ENCODE data around the gene EFNB2. TPM values are rescaled to one million over a fixed set of nuclear protein-coding genes. Genes with fewer than 3 reads are reported as not detected.

Gene EFNB2
- total RNA-seq, 1 donor, result 0.81 TPM

DNA sequence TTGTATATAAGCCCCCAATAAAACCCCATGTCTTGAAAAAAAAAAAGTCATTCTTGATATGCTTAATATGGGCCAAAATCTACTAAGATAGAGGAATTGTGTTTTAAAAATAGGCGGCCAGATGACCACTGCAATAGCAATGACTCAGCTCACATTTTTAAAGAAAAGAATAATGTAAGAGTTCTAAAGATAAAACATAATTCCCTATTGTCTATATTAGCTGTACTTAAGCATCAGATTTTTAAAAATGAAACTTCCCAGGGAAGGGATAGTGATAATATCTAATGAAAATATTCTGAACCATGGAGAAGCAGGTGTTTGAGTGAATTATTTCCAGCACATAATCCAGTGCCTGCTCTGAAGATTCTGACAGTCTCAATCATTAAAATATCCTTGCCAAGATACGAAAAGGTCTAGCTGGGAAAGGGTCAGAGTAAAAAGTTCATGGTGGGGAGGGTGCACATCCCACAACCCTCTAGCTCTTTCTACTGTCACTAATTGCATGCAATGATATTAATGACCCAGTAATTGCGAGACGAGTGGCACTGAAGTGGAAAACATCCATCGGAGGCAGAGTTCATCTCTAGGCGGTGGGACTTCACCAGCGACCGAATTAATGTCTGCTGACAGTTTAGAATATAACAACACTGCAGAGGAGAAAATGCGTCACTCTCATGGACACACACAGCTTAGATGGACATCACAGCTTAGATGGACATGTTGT, 31.6 kb downstream of the EFNB2 start:
- DNase-seq (ENCODE audit: low read depth in 2 of 3, low spot score in 2 of 3), result no peak

DNA sequence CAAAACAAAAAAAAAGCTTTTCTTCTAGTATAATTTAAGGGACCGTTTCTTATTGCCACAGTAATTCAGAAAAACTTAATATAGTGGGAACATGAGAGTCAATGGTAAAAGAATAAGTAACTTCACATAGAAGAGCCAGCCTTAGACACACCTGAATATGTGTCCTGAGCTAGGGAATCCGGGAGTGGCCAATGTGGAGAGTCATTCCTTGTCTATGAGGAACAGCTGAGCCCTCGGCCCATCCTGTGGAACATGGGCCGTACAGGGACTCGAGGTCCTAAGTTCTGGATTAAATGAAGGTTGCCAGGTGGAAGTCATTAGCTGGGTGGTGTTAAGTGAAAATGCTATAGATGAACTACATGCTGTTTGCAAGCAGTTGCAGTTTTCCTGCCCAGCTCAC, 32.2 kb downstream of the EFNB2 start:
- no peak for DNase-seq (ENCODE audit: low read depth in 2 of 3, low spot score in 2 of 3)

DNA sequence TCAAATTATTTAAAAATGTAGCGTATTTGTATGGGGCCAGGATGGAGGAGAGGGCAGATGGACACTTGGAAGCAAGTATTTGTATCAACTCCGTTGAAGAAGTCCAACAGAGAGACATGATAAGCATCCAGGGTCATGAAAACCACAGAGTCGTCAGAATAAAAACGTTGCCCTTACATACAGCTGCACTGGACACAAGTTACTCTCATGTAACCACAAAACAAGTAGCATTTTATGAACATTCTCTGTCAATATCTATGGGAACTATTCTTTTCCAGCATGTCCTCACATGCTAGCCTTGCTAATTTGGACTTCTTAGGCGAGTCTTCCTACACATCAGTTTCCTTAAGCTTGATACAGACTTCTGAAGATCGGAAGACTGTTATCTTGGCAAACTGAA, 35.0 kb downstream of the EFNB2 start:
- DNase-seq (ENCODE audit: low read depth in 2 of 3, low spot score in 2 of 3), result no peak

DNA sequence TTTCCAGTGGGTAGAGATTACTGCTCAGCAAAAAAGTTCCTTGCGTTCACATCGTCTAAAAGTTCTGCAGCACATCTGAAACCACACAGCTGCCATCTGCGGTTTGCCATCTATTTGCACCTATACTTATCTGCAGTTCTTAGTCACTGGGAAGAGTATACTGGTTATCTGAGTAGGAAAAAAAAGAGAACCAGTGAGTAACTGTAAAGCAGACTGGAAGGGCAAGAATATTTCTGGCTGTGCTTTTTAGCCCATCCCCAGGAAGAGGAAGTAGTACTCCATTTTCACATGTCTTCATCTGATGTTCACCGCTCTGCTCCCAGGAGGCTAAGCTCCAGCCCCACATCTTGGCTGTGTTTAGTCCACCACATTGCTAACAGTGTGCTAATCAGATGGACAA, 35.6 kb downstream of the EFNB2 start:
- DNase-seq (ENCODE audit: low read depth in 2 of 3, low spot score in 2 of 3), result peak in 1 of 3 donors; percentile 28

DNA sequence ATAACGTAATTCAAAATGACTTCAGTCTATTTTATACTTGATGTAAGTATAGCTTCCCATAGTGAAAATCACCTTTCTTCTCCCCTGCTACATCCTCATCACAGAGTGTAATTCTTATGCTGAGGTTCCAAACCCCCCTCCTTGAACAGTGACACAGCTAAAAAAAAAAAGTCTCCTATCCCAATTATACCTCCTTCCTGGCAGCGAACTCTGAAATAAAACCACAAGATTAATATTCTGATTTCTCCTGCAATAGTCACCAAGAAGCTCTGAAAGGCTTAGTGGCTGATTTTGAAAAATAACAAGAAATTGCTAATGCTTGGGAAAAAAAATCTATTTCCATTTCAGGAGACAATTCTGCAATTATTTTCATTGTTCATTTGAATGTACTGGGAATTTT, 36.3 kb downstream of the EFNB2 start:
- DNase-seq (ENCODE audit: low read depth in 2 of 3, low spot score in 2 of 3), result no peak

DNA sequence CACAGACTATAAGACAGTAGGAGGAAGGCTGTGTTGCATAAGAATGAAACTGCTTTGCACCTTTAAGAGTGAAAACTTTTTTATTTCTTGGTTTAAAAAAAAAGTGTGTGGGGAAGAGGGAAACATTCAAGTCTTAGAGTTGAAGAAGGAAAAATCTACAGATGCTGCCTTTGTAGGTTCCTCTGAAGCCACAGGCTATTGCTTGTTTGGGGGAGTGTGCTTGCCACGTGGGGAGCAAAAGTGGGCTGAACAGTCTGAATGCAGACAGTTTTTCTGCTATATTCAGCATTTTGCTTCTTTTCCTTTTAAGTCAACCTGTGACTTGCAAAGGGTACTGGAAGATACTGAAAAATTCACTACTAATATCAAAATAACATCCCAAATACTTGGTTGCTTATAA, 36.9 kb downstream of the EFNB2 start:
- DNase-seq (ENCODE audit: low read depth in 2 of 3, low spot score in 2 of 3), result no peak

DNA sequence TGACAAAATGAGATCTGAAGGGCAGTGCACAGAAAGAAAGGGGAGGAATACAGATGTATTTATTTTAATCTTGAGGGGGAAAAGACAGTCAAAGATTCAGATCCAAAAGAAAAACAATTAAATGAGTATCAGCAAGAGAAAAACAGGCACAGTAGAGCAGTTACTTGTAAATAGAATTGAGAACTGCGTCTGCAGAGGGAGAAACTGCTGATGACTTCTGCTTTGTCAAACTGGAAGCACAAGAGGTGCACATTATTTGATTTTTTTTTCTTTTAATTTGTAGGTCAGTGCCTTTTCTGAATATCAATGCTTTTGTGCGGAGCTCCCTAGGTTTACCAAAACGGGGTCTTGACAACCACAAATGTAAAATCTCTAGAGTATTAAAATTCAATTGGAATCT, 37.3 kb downstream of the EFNB2 start:
- peak in 1 of 3 donors; percentile 36 for DNase-seq (ENCODE audit: low read depth in 2 of 3, low spot score in 2 of 3)

DNA sequence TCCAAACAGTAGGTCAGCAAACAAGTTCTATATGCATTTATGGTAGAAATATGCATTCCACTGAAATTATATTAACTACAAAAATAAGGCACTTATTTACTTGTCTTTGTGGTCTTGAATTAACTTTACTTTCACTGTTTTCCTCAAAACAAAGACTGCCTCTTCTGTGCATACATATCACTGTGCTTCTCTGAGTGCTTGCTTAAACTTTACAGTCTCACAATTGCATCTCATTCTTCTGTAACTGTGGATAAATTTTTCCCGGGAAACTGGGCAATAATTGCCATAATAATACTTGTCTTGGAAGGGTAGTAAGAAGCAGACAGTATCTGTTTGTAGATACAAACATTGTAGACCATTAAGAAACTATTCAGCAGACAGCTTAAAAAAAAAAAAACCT, 38.4 kb downstream of the EFNB2 start:
- no peak for DNase-seq (ENCODE audit: low read depth in 2 of 3, low spot score in 2 of 3)

DNA sequence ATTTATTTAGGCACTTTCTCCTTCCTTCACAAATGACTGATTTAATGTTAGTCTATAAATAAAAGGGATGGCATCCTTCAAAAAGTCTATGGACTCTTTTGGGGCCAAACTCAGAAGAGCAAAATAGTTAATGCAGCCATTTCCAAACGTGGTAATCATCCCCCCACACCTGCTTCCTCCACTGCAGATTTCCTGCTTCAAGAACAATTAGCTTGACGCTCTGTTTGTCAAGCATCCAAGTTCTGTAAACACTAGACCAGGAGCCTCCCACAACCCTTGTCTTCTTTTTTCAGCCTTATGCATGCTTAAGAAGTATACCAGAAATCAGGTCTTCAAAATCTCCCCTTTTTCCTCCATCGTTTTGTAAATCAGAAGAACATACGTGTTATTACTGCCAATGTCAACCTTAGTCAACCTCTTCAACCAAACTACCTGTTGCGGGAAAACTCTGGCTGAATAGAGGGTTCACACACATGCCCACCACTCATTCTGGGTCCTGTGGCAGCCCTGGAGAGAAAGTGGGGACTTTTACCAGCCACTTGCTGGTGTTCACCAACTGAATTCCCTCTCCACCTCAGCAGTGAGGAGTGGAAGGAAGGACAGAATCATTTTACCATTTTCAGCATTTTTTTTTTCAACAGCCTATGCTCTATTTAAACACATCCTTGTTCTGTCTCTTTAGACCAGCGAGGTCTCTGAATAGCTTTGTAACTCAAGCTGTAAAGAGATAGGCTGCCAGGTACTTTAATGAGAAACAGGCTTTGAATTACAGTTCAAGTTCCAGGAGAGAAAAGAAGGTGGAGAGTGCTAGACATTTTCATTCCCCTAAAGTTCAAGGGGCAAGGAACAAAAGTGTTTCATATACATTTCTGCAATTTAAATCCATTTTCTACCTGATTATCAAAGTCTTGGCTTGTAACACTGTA, 39.1 kb downstream of the EFNB2 start:
- DNase-seq (ENCODE audit: low read depth in 2 of 3, low spot score in 2 of 3), result peak in 2 of 3 donors; percentile 85 to 95

DNA sequence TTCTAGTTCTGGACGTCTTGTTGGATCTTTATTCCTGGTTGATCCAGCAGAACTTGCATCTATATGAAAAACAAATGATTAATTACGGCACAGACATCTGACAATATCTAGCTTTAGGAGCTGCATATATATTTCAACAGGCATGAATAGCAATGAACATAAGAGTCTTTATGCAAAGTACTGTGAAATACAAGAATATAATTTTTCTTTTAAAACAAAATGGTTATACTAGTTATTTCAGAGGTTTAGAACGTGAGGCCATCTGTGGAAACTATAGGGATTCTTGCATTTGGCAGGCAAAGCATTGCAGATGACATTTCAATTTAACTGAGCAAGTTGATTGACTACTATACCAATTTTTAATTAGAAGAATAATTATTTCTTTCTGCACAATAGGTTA, 40.5 kb downstream of the EFNB2 start:
- DNase-seq (ENCODE audit: low read depth in 2 of 3, low spot score in 2 of 3), result no peak

DNA sequence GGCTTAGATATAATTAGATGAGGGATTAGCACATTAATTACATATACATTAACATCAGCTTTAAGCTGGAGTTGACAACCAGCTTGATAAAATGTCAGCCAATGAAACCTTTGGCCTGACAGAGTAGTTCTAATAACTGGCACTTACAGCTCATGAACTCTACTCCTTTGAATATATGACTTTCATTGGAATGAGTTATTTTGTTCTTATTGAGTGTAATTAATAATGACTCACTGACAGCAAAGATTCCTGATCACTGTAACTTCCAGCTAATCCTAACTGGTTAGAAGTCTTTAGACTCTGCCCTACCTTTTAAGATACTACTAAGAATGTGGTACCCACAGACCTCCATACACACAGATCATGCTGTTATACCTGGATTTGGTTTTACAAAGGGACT, 41.0 kb downstream of the EFNB2 start:
- no peak for DNase-seq (ENCODE audit: low read depth in 2 of 3, low spot score in 2 of 3)

DNA sequence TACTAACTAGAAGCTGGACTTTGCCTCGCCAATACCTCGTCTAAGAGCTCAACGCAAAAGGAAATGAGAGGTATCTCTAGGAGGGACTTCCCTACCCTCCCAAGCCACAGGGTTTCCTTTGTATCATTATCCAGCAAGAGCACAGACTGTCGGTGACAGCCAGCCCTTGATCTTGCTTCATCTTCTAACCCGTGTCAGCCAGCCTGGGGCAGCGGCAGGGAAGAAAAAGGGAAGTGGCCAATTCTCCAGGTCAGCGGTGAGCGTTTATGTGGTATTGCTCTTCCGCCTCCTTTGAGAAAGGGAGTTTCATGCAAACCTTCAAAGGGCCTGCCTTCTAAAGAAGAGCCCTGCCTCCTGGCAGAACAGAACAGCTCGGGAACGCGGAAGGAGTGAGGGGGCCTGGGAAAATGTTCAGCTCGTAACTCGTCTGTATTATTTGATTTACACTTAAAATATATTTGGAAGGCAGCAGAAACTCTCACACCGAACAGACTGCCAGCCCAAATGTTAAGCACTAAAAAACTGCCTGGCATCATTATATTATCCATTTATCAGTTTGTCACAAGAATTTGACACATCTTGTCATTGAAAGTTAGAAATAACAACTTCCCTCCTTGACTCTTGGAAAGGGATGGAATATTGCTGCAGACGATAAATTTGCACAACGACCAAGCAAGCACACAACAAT, 41.8 kb downstream of the EFNB2 start:
- peak in 2 of 3 donors; percentile 90 to 95 for DNase-seq (ENCODE audit: low read depth in 2 of 3, low spot score in 2 of 3)

DNA sequence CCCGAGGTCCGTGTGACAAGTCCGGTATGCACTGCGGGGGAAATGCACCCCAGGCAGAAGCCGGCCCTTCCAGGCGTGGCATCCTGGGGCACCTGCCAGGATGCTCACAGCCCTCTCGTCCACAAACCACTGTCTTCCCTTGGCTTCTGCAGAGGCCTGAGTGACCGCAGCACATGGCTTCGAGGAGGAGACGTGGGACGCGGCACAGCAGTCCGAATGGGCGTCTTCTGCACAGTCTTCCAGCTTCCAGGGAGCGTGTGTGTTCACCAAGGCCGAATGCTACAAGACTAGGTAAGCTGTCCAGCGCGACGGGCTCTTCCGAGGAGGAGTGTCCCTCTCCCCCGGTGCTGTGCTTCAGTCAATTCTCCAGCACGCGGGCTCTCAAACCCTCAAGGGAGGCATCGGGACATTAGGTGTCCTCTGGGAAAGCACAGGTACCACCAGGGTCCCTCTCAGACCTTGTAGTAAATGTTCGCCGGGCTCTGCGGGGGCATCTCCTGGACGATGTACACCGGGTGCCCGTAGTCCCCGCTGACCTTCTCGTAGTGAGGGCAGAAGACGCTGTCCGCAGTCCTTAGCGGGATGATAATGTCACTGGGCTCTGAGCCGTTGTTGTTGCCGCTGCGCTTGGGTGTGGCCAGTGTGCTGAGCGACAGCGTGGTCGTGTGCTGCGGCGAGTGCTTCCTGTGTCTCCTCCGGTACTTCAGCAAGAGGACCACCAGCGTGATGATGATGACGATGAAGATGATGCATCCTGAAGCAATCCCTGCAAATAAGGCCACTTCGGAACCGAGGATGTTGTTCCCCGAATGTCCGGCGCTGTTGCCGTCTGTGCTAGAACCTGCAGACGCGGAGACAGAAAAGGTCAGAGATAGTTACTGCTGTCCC, 42.6 kb downstream of the EFNB2 start:
- no peak for DNase-seq (ENCODE audit: low read depth in 2 of 3, low spot score in 2 of 3)

DNA sequence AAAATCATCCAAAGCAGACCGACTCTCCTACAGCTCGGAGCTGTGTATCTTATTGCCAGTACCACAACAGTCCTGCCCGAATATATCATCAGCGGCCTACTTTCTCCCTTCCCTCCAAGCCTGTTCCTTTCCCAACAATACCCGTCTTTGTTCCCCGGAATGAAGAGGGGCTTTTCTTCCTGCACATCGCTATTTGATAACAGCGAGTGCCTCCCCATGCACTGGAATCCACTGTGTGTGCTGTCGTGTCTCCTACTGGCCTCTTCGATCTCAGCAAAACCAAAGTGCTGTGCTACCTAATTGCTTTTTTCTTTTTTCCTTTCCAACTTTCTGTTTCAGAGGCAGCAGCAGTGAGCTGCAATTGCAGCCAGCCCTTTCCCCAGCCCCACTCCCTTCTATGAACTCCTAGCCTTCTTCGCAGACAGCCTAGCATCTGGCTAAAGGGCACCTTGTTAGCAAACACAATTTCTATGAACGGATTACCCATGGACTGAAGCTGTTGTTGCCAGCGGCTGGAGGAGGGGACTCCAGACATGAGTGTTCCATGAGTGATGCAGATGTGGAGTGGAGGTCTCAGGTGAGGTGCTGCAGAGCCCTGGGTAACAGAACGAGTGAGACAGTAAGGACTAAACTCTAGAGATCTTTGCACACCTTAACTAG, 43.4 kb downstream of the EFNB2 start:
- DNase-seq (ENCODE audit: low read depth in 2 of 3, low spot score in 2 of 3), result no peak

DNA sequence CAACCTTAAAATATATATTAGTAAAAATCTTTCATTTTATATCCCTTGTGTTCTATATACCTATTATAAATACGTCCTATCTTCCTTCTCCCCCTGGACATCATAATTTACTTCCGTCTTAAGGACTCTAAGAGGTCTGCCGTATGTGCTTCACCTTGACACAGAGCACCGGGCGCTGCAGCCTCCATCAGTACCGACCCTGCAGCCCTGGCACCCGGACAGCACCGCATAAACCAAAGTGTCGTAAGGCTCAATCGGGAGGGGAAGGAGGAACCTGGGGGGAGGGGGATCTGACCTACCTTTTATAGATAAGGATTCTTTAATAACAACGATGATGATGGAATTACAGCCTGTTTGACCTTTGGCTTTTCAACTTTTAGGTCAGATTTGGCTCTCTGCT, 44.0 kb downstream of the EFNB2 start:
- DNase-seq (ENCODE audit: low read depth in 2 of 3, low spot score in 2 of 3), result no peak

DNA sequence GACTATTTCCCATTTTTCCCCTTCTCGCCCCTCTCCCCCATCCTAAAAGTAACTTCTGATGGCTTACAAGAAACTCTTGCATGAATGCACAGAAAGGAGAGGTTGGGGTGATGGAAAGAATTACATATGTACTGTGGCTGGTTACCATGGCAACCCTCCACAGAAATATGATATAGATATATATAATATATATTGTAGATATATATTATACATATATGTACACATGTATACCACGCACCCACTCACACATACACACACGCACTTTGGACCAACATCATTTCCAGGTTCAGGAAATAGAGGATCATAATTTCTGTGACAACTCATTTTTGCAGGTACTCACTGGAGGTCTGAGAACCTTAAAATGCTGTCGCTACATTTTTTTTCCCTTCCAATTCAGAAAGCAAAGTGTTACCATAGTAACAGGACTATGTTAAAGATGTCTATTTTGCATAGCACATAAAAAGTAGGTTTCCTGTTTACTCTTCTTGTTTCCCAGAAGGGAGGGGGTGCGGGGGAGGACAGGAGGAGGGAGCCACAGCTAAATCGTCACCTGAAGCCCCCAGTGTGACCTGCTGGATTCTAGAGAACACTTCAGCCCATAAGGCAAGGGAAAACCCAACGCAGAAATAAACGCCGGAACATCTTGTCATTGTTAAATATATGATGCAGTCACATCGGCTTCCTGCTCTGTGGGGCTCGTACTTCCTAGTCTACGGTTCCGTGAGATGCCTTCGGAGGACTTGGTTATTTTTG, 44.7 kb downstream of the EFNB2 start:
- peak in 2 of 3 donors; percentile 67 to 71 for DNase-seq (ENCODE audit: low read depth in 2 of 3, low spot score in 2 of 3)

DNA sequence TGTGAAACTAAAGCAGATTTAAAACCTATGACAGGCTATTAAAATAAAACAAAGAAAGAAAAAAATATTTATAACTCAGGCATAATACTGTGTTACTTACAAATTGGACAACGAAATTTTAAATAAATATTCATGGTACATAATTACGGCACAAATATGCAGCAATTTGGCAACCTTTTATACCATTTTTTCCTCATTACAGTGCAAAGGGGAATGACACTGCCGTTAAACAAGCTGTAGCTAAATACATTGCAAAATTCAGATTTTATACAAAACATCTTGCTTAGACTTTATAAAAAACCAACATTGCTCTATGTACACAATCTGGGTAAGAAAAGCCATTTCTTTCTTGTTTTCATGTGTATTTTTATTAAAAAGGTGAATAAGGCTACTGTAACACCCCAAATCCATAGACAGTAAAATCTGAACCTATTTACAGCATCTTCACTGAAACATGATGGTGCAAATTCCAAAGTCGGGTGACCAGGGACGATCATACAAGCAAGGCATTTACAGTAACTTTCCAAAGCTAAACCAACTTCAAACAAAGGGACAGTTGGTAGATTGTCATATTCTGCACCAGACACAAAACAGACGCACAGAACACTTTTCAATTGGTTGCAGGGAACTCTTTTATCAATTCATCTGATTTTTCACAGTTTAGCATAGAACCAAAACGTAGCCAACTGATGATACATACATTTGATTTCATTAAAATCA, 45.5 kb downstream of the EFNB2 start:
- DNase-seq (ENCODE audit: low read depth in 2 of 3, low spot score in 2 of 3), result no peak

DNA sequence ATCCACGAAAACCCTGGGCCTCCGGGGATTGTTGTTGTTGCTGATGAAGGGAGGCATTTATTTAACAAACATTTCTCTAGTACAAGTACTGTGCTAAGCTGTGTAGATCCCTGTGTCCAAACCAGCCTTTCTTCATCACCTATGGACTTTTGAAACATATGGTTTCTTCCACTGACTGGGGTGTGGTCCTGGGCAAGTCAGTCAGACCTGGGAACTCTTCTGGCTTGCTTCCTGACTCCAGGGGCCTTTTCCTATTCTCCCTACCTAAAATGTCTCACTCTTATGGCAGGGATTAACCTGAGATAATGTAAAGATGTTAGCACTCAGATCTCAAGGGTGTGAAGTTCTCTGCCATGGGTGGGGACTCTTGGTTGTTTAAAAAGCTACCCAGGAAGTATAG, 46.8 kb downstream of the EFNB2 start:
- DNase-seq (ENCODE audit: low read depth in 2 of 3, low spot score in 2 of 3), result no peak

DNA sequence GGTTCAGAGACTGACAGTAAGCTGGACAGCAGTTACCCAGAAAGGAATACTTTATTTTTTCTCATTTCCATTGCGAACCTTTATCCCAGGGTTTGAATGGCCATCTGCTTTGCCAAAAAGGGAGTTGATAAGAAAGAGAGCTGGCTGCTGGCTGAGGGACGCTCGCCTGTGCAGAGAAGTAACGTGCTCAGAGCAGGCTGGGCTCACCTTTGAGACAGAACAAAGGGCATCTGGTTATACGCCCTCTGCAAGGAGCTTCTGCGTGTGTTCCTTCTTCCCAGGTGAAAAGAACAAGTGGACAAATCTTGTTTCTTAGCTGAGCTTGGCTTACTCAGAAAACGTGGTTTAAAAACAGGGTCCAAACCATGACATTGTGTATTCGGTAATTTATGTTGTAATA, 47.4 kb downstream of the EFNB2 start:
- no peak for DNase-seq (ENCODE audit: low read depth in 2 of 3, low spot score in 2 of 3)

Data from hematopoietic multipotent progenitor cell (in vitro differentiated cells).